ENCODE measurements around the gene NLRP6.

- no peak for TF ChIP-seq CTCF (IDR thresholded peaks at IDR 0.05)
- TF ChIP-seq POLR2A (IDR thresholded peaks at IDR 0.05) = no peak
Measured at GRCh38 chr11:289398-289711, 11.1 kb downstream of the NLRP6 start.
